H1 (cell line): ENCODE measurements around the gene UTS2R. TPM values are rescaled to one million over a fixed set of nuclear protein-coding genes. Genes with fewer than 3 reads are reported as not detected.
A peak's percentile ranks its signal among the peaks of the same experiment; 100 is the strongest.

Experiments
- ASH2L ChIP-seq: fragments of 200-600, 300-600 bp; sonication (generic); IDR thresholded peaks from one replicate; pipeline ENCODE4 v1.7.1; 2017; ENCODE audit warnings: low read length
- BRCA1 ChIP-seq: IDR thresholded peaks from 2 replicates; pipeline ENCODE4 v1.6.1; 2012; ENCODE audit warnings: low read depth, low read length, improper control_type of control experiment
- CEBPB ChIP-seq: IDR thresholded peaks from 2 replicates; pipeline ENCODE4 v1.6.1; 2012; ENCODE audit warnings: low read depth, low read length
- CTBP2 ChIP-seq: IDR thresholded peaks from 2 replicates; pipeline ENCODE4 v1.7.0; 2011; ENCODE audit warnings: borderline replicate concordance, mild to moderate bottlenecking, moderate library complexity, mixed read lengths, low read length; ENCODE audit not compliant: insufficient read depth, insufficient read length
- EP300 ChIP-seq, 2 experiments: IDR thresholded peaks; 1 replicate in 1 of 2; 2 replicates in 1 of 2; pipeline ENCODE4 v1.6.1; 2011 to 2012; ENCODE audit warnings: low read depth in 2 of 2, low read length in 2 of 2, mild to moderate bottlenecking in 2 of 2, borderline replicate concordance in 1 of 2, inconsistent platforms in 1 of 2, moderate library complexity in 1 of 2
- EZH2 ChIP-seq: fragments of 200-600 bp; sonication (generic); IDR thresholded peaks from 2 replicates; pipeline ENCODE4 v1.7.1; 2012; ENCODE audit warnings: low read depth, mild to moderate bottlenecking, moderate library complexity, low read length, inconsistent platforms; ENCODE audit not compliant: severe bottlenecking
- GABPA ChIP-seq: IDR thresholded peaks from 2 replicates; pipeline ENCODE4 v1.6.1; 2011; ENCODE audit warnings: mild to moderate bottlenecking, low read length, moderate library complexity, borderline replicate concordance; ENCODE audit not compliant: insufficient read depth
- HDAC2 ChIP-seq, 2 experiments: fragments of 300-600 bp in 1 of 2; sonication (generic) in 1 of 2; IDR thresholded peaks; 2 replicates each; pipeline ENCODE4 v1.6.1; 2011 to 2012; ENCODE audit warnings: low read depth in 2 of 2, low read length in 2 of 2, mild to moderate bottlenecking in 2 of 2, moderate library complexity in 2 of 2, borderline replicate concordance in 1 of 2, inconsistent platforms in 1 of 2
- JUN ChIP-seq: IDR thresholded peaks from 2 replicates; pipeline ENCODE4 v1.6.1; 2011; ENCODE audit warnings: low read depth, mild to moderate bottlenecking, improper control_type of control experiment, low read length
- JUND ChIP-seq: IDR thresholded peaks from 2 replicates; pipeline ENCODE4 v1.6.1; 2011; ENCODE audit warnings: mild to moderate bottlenecking, improper control_type of control experiment, low read length
- KDM5A ChIP-seq: fragments of 200-600 bp; IDR thresholded peaks from 2 replicates; pipeline ENCODE4 v1.7.1; 2012; ENCODE audit warnings: mild to moderate bottlenecking, low read length, inconsistent platforms, mixed read lengths
- NRF1 ChIP-seq: IDR thresholded peaks from 2 replicates; pipeline ENCODE4 v1.6.1; 2011; ENCODE audit warnings: mild to moderate bottlenecking, low read depth, low read length, improper control_type of control experiment
- RFX5 ChIP-seq: IDR thresholded peaks from 2 replicates; pipeline ENCODE4 v1.6.1; 2011; ENCODE audit warnings: low read depth, low read length, improper control_type of control experiment, borderline replicate concordance
- RXRA ChIP-seq: IDR thresholded peaks from 2 replicates; pipeline ENCODE4 v1.6.1; 2011; ENCODE audit warnings: low read depth, mild to moderate bottlenecking, low read length, moderate library complexity; ENCODE audit not compliant: insufficient read depth
- SIRT6 ChIP-seq: IDR thresholded peaks from one replicate; pipeline ENCODE4 v1.7.1; 2012; ENCODE audit warnings: low read length, inconsistent platforms
- SP1 ChIP-seq: IDR thresholded peaks from 2 replicates; pipeline ENCODE4 v1.6.1; 2011; ENCODE audit warnings: low read depth, low read length
- TAF1 ChIP-seq: IDR thresholded peaks from 2 replicates; pipeline ENCODE4 v1.6.1; 2011; ENCODE audit warnings: mild to moderate bottlenecking, low read depth, low read length
- TAF7 ChIP-seq: optimal IDR thresholded peaks from 2 replicates; pipeline ENCODE3; 2011; ENCODE audit warnings: low read depth, mild to moderate bottlenecking, inconsistent platforms, low read length, moderate library complexity, borderline replicate concordance
- TEAD4 ChIP-seq: IDR thresholded peaks from 2 replicates; pipeline ENCODE4 v1.6.1; 2012; ENCODE audit warnings: low read depth, low read length, inconsistent platforms, mixed read lengths
- YY1 ChIP-seq: IDR thresholded peaks from 2 replicates; pipeline ENCODE4 v1.6.1; 2011; ENCODE audit warnings: low read depth, mild to moderate bottlenecking, low read length
- polyA plus RNA-seq, 7 experiments: library from polyadenylated mRNA; depleted of rRNA in 3 of 7; stranded (reverse) in 5 of 7; unstranded in 2 of 7; fragments of >200 nt in 5 of 7; fragments of 200-250 nt in 2 of 7; gene quantifications; 1 replicate in 5 of 7; 2 replicates in 1 of 7; 4 replicates in 1 of 7; pipeline versions ENCODE4 v1.2.1 to v1.2.3, GENCODE V29; 2011 to 2013; ENCODE audit warnings: missing spikeins in 2 of 7, mixed read lengths in 2 of 7
- total RNA-seq: library from RNA; stranded (reverse); fragmentation: NEBNext Ultra II Directional; extraction: Animal tissue kit (Norgen Biotek cat#: 25700); gene quantifications from 2 replicates; pipeline ENCODE4 v1.2.1, GENCODE V29; 2021
- TF ChIP-seq, protein P1 (sequence below): IDR thresholded peaks from 2 replicates; pipeline ENCODE4 v1.6.1; 2012; ENCODE audit warnings: inconsistent platforms
- TF ChIP-seq, protein P2 (sequence below): IDR thresholded peaks from 2 replicates; pipeline ENCODE4 v1.6.1; 2012; ENCODE audit warnings: low read length, inconsistent platforms

UTS2R gene
- total and polyA plus RNA-seq, 2 of the 8 experiments (the other 6 are each of a cell fraction or from before 2014, with no cell fraction given) = 0.27 TPM; not detected in 1

DNA sequence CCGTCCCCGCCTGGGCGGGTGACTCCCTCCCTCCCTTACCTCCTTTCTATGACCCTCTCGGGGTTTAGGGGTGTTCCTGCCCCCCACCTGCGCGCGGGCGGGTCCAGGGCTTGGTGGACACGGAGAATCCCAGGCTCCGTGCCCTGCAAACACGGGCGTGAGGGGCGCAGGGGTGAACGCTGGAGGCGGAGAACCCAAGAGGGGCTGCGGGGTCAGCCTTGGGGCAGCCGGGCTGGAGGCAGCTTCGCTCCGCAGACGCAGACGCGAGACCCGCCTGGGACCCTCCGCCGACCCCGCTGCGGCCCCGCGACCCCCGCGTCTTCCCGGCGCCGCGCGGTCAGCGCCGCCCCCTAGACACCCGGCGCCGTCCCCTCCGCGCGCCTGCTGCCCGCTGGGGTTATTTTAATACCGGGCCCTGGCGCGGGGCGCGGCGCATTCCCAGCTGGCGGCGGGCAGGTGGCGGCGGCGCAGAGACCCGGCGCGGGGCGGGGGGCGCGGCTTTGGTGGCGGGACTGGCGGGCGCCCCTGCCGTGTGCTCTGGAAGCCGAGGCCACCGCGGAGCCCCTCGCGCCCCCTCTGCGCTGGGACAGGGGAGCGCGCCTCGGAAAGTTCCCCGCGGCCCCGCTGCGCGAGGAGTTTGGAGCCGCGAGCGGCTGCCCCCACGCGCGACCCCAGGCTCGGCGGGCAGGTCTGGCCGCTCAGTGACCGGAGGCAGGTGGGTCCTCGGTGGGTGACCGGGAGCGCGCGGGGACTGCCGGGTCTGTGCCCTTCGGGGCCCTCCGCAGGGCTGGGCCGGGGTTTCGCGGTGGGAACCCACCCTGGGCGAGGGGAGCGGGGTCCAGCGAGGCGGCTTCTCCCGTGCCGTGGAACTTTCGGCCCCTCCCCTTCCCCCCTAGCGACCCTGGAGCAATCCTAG, at the start of gene UTS2R (continued):
- TF ChIP-seq RFX5 (no peak), YY1 (no peak), EZH2 (peak; percentile 55), TEAD4 (no peak), BRCA1 (no peak), ASH2L (no peak), SP1 (no peak), NRF1 (no peak), HDAC2 (IDR thresholded peaks at IDR 0.05; ENCODE audit: borderline replicate concordance in 1 of 2, low read depth in 2 of 2, low read length in 2 of 2) (no peak), SIRT6 (no peak), JUN (no peak), TAF1 (no peak), TAF7 (no peak), CTBP2 (no peak), GABPA (no peak), JUND (no peak), CEBPB (no peak), EP300 (IDR thresholded peaks at IDR 0.05; ENCODE audit: borderline replicate concordance in 1 of 2, low read depth in 2 of 2, low read length in 2 of 2) (no peak), KDM5A (no peak), RXRA (no peak)
- TF ChIP-seq, protein P1, sequence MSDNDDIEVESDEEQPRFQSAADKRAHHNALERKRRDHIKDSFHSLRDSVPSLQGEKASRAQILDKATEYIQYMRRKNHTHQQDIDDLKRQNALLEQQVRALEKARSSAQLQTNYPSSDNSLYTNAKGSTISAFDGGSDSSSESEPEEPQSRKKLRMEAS = peak; percentile 58
- TF ChIP-seq, protein P2, sequence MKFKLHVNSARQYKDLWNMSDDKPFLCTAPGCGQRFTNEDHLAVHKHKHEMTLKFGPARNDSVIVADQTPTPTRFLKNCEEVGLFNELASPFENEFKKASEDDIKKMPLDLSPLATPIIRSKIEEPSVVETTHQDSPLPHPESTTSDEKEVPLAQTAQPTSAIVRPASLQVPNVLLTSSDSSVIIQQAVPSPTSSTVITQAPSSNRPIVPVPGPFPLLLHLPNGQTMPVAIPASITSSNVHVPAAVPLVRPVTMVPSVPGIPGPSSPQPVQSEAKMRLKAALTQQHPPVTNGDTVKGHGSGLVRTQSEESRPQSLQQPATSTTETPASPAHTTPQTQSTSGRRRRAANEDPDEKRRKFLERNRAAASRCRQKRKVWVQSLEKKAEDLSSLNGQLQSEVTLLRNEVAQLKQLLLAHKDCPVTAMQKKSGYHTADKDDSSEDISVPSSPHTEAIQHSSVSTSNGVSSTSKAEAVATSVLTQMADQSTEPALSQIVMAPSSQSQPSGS = no peak
